ENCODE measurements around the gene PRMT3. TPM values are rescaled to one million over a fixed set of nuclear protein-coding genes. Genes with fewer than 3 reads are reported as not detected.

Gene PRMT3
- total RNA-seq, 1 donor from 2014 or later = 20.3 TPM

Other genes starting within 250 kb of the PRMT3 start
- gene DBX1, start 227.2 kb upstream of the PRMT3 start, total RNA-seq = not detected in 2 replicates
- gene HTATIP2, start 24.0 kb upstream of the PRMT3 start, total RNA-seq = 35.9 and 36.8 TPM in 2 replicates
- not detected in 2 replicates for gene SLC6A5, start 211.9 kb downstream of the PRMT3 start, total RNA-seq